IMR-90 (cell line): ENCODE data around the gene OCIAD1. TPM values are rescaled to one million over a fixed set of nuclear protein-coding genes. Genes with fewer than 3 reads are reported as not detected.
"Not testable (repeated sequence)": the region's sequence is repeated elsewhere in the genome, so short reads cannot be mapped to it uniquely, and the experiment has no call there.

ENCODE experiments used
- ATAC-seq: fragments of 200-7000 bp; cut with Tn5 transposase; 2 replicates; pipeline ENCODE4 v1.9.1; 2020; ENCODE audit warnings: low read depth, mild to moderate bottlenecking, moderate library complexity
- BruUV-seq: library from RNA; stranded (reverse); fragments of 400-500 nt; replicated peaks from 2 replicates; lab custom pipeline; 2021; lab: Mats Ljungman, UMichigan
- CTCF ChIA-PET: fragments of 300-600 bp; formaldehyde crosslinking; extraction: SDS; loops from one replicate; lab custom pipeline; 2021; ENCODE audit warnings: antibody characterized with exemption; lab: Yijun Ruan, JAX
- POLR2A ChIA-PET: fragments of 300-600 bp; sonication (Branson Sonifier 250); formaldehyde crosslinking; loops from one replicate; lab custom pipeline; 2022; ENCODE audit warnings: antibody characterized with exemption; ENCODE audit not compliant: unreplicated experiment; lab: Charles Lee
- DNase-seq: peaks from one replicate; pipeline ENCODE4 v3.0.0; 2013
- H2AFZ ChIP-seq: replicated peaks from 2 replicates; pipeline ENCODE3; 2013; ENCODE audit warnings: low read length, mild to moderate bottlenecking; ENCODE audit not compliant: poor library complexity
- H2AK5ac ChIP-seq: 2 replicates; pipeline ENCODE4 v1.6.1; 2013; ENCODE audit warnings: low read depth, low read length, inconsistent platforms
- H2AK9ac ChIP-seq: replicated peaks from 2 replicates; pipeline ENCODE3; 2013; ENCODE audit warnings: mild to moderate bottlenecking, low read depth, low read length, moderate library complexity; ENCODE audit not compliant: poor library complexity
- H2BK120ac ChIP-seq: 2 replicates; pipeline ENCODE4 v1.6.1; 2013; ENCODE audit warnings: low read depth, low read length, inconsistent platforms
- H2BK15ac ChIP-seq: 3 replicates; pipeline ENCODE4 v1.6.1; 2013; ENCODE audit warnings: low read depth, low read length, inconsistent platforms
- H2BK20ac ChIP-seq: 2 replicates; pipeline ENCODE4 v1.6.1; 2013; ENCODE audit warnings: low read depth, mild to moderate bottlenecking, inconsistent platforms, low read length, moderate library complexity
- H2BK5ac ChIP-seq: 2 replicates; pipeline ENCODE4 v1.6.1; 2013; ENCODE audit warnings: mild to moderate bottlenecking, low read depth, low read length, inconsistent platforms; ENCODE audit not compliant: poor library complexity, severe bottlenecking
- H3K14ac ChIP-seq: replicated peaks from 2 replicates; pipeline ENCODE4 v1.6.1; 2013; ENCODE audit warnings: low read depth, low read length, inconsistent platforms
- H3K18ac ChIP-seq: 2 replicates; pipeline ENCODE4 v1.6.1; 2013; ENCODE audit warnings: low read depth, low read length, control low read depth
- H3K23ac ChIP-seq: 2 replicates; pipeline ENCODE4 v1.6.1; 2013; ENCODE audit warnings: low read depth, low read length, inconsistent platforms
- H3K27ac ChIP-seq: 2 replicates; pipeline ENCODE4 v1.5.1; 2013; ENCODE audit warnings: mild to moderate bottlenecking, control low read depth, low read length; ENCODE audit not compliant: insufficient read depth
- H3K27me3 ChIP-seq: 2 replicates; pipeline ENCODE4 v1.6.1; 2013; ENCODE audit warnings: low read length; ENCODE audit not compliant: control insufficient read depth, insufficient read depth
- H3K36me3 ChIP-seq: 2 replicates; pipeline ENCODE4 v1.6.1; 2013; ENCODE audit warnings: low read length, mixed read lengths; ENCODE audit not compliant: control insufficient read depth, insufficient read depth
- H3K4ac ChIP-seq: 2 replicates; pipeline ENCODE4 v1.6.1; 2013; ENCODE audit warnings: low read depth, low read length, inconsistent platforms
- H3K4me1 ChIP-seq: 2 replicates; pipeline ENCODE4 v1.6.1; 2013; ENCODE audit warnings: low read length, mixed read lengths; ENCODE audit not compliant: control insufficient read depth, insufficient read depth
- H3K4me2 ChIP-seq: 2 replicates; pipeline ENCODE4 v1.6.1; 2013; ENCODE audit warnings: low read depth, mild to moderate bottlenecking, control low read depth, low read length, moderate library complexity
- H3K4me3 ChIP-seq: 2 replicates; pipeline ENCODE4 v1.5.1; 2013; ENCODE audit warnings: low read depth, mild to moderate bottlenecking, control low read depth, low read length, moderate library complexity; ENCODE audit not compliant: insufficient read depth
- H3K56ac ChIP-seq: 2 replicates; pipeline ENCODE4 v1.6.1; 2013; ENCODE audit warnings: low read length, inconsistent platforms; ENCODE audit not compliant: insufficient read depth; ENCODE audit errors: extremely low read depth
- H3K79me1 ChIP-seq, 2 experiments: 2 replicates each; pipeline ENCODE4 v1.6.1; 2013; ENCODE audit warnings: low read length in 2 of 2, inconsistent platforms in 1 of 2, low read depth in 1 of 2
- H3K9ac ChIP-seq: 2 replicates; pipeline ENCODE4 v1.6.1; 2013; ENCODE audit warnings: low read depth, low read length, control low read depth
- H3K9me1 ChIP-seq: 2 replicates; pipeline ENCODE4 v1.6.1; 2013; ENCODE audit warnings: low read length, inconsistent platforms; ENCODE audit not compliant: insufficient read depth
- H3K9me3 ChIP-seq: 2 replicates; pipeline ENCODE4 v1.6.1; 2013; ENCODE audit warnings: low read length; ENCODE audit not compliant: control insufficient read depth, insufficient read depth
- H4K20me1 ChIP-seq: 2 replicates; pipeline ENCODE4 v1.6.1; 2013; ENCODE audit warnings: low read length, inconsistent platforms; ENCODE audit not compliant: insufficient read depth
- H4K5ac ChIP-seq: 2 replicates; pipeline ENCODE4 v1.6.1; 2013; ENCODE audit warnings: mild to moderate bottlenecking, low read depth, low read length, control low read depth
- H4K8ac ChIP-seq, 2 experiments: 2 replicates each; pipeline ENCODE4 v1.6.1; 2013; ENCODE audit warnings: low read depth in 2 of 2, low read length in 2 of 2, control low read depth in 1 of 2, inconsistent platforms in 1 of 2
- H4K91ac ChIP-seq: 2 replicates; pipeline ENCODE4 v1.6.1; 2013; ENCODE audit warnings: low read depth, low read length, inconsistent platforms; ENCODE audit not compliant: insufficient read depth
- WGBS, 2 experiments: methylation state at CpG; one replicate each; pipeline versions ENCODE4 v1.1.5 to v1.1.7; 2013; ENCODE audit warnings: missing lambda C conversion rate in 2 of 2; ENCODE audit not compliant: insufficient read length in 1 of 2; ENCODE audit errors: extremely low coverage in 2 of 2; 5-methylcytosine and 5-hydroxymethylcytosine counted together
- dilution Hi-C: fragments of 300-500 bp; cut with HindIII; formaldehyde crosslinking; loops from one replicate; pipeline ENCODE4 v1.14.3; 2018; ENCODE audit warnings: low sequenced_read_pairs; ENCODE audit not compliant: unreplicated experiment
- in situ Hi-C: fragments of 300-500 bp; cut with MboI; formaldehyde crosslinking; loops from 3 replicates; pipeline ENCODE4 v1.14.3; 2019; ENCODE audit warnings: low sequenced_read_pairs, inconsistent platforms, mixed read lengths
- intact Hi-C: fragments of 100-400 bp; cut with micrococcal nuclease; formaldehyde crosslinking; loops from 2 replicates; pipeline ENCODE4 v1.10.0; 2022
- polyA plus RNA-seq, 3 experiments: library from polyadenylated mRNA; depleted of rRNA; stranded (reverse); fragments of >200 nt; gene quantifications; 2 replicates each; pipeline ENCODE4 v1.2.3, GENCODE V29; 2012; ENCODE audit warnings: low replicate concordance in 1 of 3
- total RNA-seq: library from RNA; depleted of rRNA; stranded (reverse); fragments of >200 nt; gene quantifications from 2 replicates; pipeline ENCODE4 v1.2.3, GENCODE V29; 2012

OCIAD1 gene
- total and polyA plus RNA-seq, 2 of the 4 experiments (the other 2 are of a cell fraction), result 86.9 to 112 TPM

DNA sequence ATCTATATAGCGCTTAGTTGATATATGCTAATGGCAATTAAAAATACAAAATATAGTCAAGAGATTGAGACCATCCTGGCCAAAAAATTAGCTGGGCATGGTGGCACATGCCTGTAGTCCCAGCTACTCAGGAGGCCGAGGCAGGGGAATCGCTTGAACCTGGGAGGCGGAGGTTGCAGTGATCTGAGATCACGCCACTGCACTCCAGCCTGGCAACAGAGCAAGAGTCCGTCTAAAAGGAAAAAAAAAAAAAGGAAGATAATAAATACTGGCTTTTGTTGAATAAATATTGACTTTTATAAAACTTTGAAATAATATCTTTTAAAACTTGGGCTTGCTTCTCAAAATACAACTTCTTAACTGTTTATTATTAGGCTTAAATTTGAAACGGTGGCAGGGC lies 14.6 kb upstream of the OCIAD1 start:
- H3K9ac ChIP-seq, H4K5ac ChIP-seq, H3K4me2 ChIP-seq, H2AK5ac ChIP-seq, H3K4ac ChIP-seq, DNase-seq, POLR2A ChIA-PET, H3K18ac ChIP-seq, H3K27ac ChIP-seq, H4K91ac ChIP-seq, H3K23ac ChIP-seq, H2BK20ac ChIP-seq, H4K20me1 ChIP-seq, in situ Hi-C loops, H3K14ac ChIP-seq, H3K36me3 ChIP-seq, H3K79me1 ChIP-seq, H3K9me3 ChIP-seq, H2BK120ac ChIP-seq, ATAC-seq, dilution Hi-C loops, BruUV-seq, H3K9me1 ChIP-seq, H2AFZ ChIP-seq, H2AK9ac ChIP-seq, H2BK5ac ChIP-seq, H3K4me3 ChIP-seq, H3K4me1 ChIP-seq, H3K27me3 ChIP-seq, H3K56ac ChIP-seq, CTCF ChIA-PET, intact Hi-C loops, H4K8ac ChIP-seq, H2BK15ac ChIP-seq: not testable (repeated sequence)
- WGBS, 2 experiments, result no CpG with 5 or more reads among the region's 7 CpGs
